ENCODE measurements around the gene IER3. TPM values are rescaled to one million over a fixed set of nuclear protein-coding genes. Genes with fewer than 3 reads are reported as not detected.

Gene IER3
- total and polyA plus RNA-seq, 2 of the 8 experiments (the other 6 are each of a cell fraction or from before 2014, with no cell fraction given): 11.9 to 26.5 TPM

GRCh38 chr6:30741789-30742315 is 2.5 kb downstream of the IER3 start:
- peak overlapping the region; percentile 72 for H2BK5ac ChIP-seq (ENCODE audit: low read depth, low read length)
- no peak overlapping the region; the same call in 1 of the 2 replicates for H4K8ac ChIP-seq (ENCODE audit: extremely low read depth, insufficient read depth, low read length)
- peak overlapping the region; percentile 65 for H3K56ac ChIP-seq (replicated peaks; ENCODE audit: insufficient read length, low read depth, low read length)
- H3K9ac ChIP-seq (replicated peaks in 1 of 4; ENCODE audit: extremely low read depth in 1 of 4, low read depth in 3 of 4, low read length in 3 of 4): peak overlapping the region; percentile 64 to 77 (median 66)
- no peak overlapping the region for H2AFZ ChIP-seq (ENCODE audit: low read length)
- peak overlapping the region; percentile 40; the same call in 1 of the 2 replicates for H2BK12ac ChIP-seq (ENCODE audit: low read depth, low read length)
- no peaks in the 10 kb centered on the region; a peak in 1 of 7 replicates for H3K27me3 ChIP-seq (replicated peaks in 1 of 4; ENCODE audit: control insufficient read depth in 3 of 4, extremely low read depth in 1 of 4, insufficient read depth in 3 of 4, low read length in 3 of 4)
- H3K14ac ChIP-seq (ENCODE audit: insufficient read length): no peak overlapping the region
- 30% methylated on average over 11 of the region's 13 CpGs; no CpG with 5 or more reads in 1 of the 2 experiments for WGBS, 2 experiments (ENCODE audit: extremely low coverage in 1 of 2, insufficient coverage in 1 of 2, insufficient read length in 1 of 2, insufficient replicate concordance in 2 of 2, low coverage in 1 of 2, low lambda C conversion rate in 2 of 2, missing lambda C conversion rate in 1 of 2)
- no peak overlapping the region for H2AK5ac ChIP-seq (ENCODE audit: low read depth, low read length)
- peak overlapping the region; percentile 3 for H4K5ac ChIP-seq (ENCODE audit: insufficient read length, low read depth, low read length)
- POLR2A ChIA-PET (ENCODE audit: partially characterized antibody): interaction anchor here (0.6 to 17.3 kb wide), 15 partner anchors 11 to 148 kb away, joined by 3 to 337 read pairs (median 4); partner anchors contain the start of genes DDR1, MDC1, NRM and TUBB
- H3K79me2 ChIP-seq (ENCODE audit: control insufficient read depth in 1 of 2, insufficient read depth in 2 of 2, low read length in 2 of 2): peaks cover 0 to 11% of the 10 kb centered on the region in 2 experiments; a peak in 3 of 4 replicates
- peak overlapping the region; percentile 54; the same call in 1 of the 2 replicates for H3K27ac ChIP-seq (ENCODE audit: low read depth, low read length)
- H3K23me2 ChIP-seq (ENCODE audit: low read depth, low read length): peaks cover 18% of the 10 kb centered on the region; the same call in 1 of the 2 replicates
- H3K9me3 ChIP-seq (ENCODE audit: insufficient read depth in 2 of 2, low read depth in 1 of 2, low read length in 1 of 2): no peaks in the 10 kb centered on the region
- H2BK15ac ChIP-seq (ENCODE audit: low read length): peak overlapping the region; percentile 53; the same call in 1 of the 2 replicates
- H3K18ac ChIP-seq (ENCODE audit: extremely low read depth, low read length): peak overlapping the region; percentile 39
- H3K23ac ChIP-seq (ENCODE audit: insufficient read length): no peak overlapping the region
- H4K20me1 ChIP-seq (replicated peaks in 1 of 2; ENCODE audit: control insufficient read depth in 1 of 2, insufficient read depth in 2 of 2, low read length in 2 of 2): peaks cover 3% of the 10 kb centered on the region in 2 experiments
- DNase-seq (ENCODE audit: low read depth in 1 of 2, low spot score in 2 of 2) (no peak), FAIRE-seq (no peak)
- TF ChIP-seq SP2 (IDR thresholded peaks at IDR 0.05; ENCODE audit: low read length) (no peak), POLR2A (IDR thresholded peaks at IDR 0.05; ENCODE audit: control extremely low read depth in 1 of 2, low read depth in 2 of 2, low read length in 2 of 2) (peak in 1 of 2 experiments; percentile 66; a peak in 1 of 3 replicates)
- peaks cover 13 to 36% (median 25%) of the 10 kb centered on the region in 4 experiments for H3K36me3 ChIP-seq (ENCODE audit: control insufficient read depth in 2 of 4, insufficient read depth in 4 of 4, low read length in 3 of 4)
- peak overlapping the region; percentile 91 to 94 for H3K4me2 ChIP-seq (ENCODE audit: insufficient read depth in 1 of 2, low read depth in 2 of 2, low read length in 2 of 2)
- H2BK120ac ChIP-seq (replicated peaks; ENCODE audit: low read depth, low read length): no peak overlapping the region
- H4K91ac ChIP-seq (replicated peaks; ENCODE audit: insufficient read length, low read length): peak overlapping the region; percentile 32
- H3K4me1 ChIP-seq (replicated peaks in 1 of 4; ENCODE audit: control insufficient read depth in 3 of 4, insufficient read depth in 4 of 4, low read length in 3 of 4): peaks cover 3 to 18% (median 7%) of the 10 kb centered on the region in 4 experiments; a peak in 6 of 7 replicates
- H3K4ac ChIP-seq (replicated peaks; ENCODE audit: insufficient read length, low read depth, low read length): peak overlapping the region; percentile 2
- H3K4me3 ChIP-seq (ENCODE audit: extremely low read depth in 1 of 4, insufficient read depth in 2 of 4, low read depth in 3 of 4, low read length in 4 of 4): peak overlapping the region; percentile 76 to 95 (median 88)
- CTCF ChIA-PET (ENCODE audit: partially characterized antibody): interaction anchor here (0.6 to 4.8 kb wide), 7 partner anchors 11 to 118 kb away, joined by 3 to 26 read pairs (median 4); no protein-coding TSS in a partner anchor
- peaks cover 9% of the 10 kb centered on the region for H3K79me1 ChIP-seq (ENCODE audit: low read depth, low read length)
- no peak overlapping the region for H2BK20ac ChIP-seq (ENCODE audit: low read length)
